Measurements from ENCODE around the gene IGFL4.

IGFL4 gene

DNA sequence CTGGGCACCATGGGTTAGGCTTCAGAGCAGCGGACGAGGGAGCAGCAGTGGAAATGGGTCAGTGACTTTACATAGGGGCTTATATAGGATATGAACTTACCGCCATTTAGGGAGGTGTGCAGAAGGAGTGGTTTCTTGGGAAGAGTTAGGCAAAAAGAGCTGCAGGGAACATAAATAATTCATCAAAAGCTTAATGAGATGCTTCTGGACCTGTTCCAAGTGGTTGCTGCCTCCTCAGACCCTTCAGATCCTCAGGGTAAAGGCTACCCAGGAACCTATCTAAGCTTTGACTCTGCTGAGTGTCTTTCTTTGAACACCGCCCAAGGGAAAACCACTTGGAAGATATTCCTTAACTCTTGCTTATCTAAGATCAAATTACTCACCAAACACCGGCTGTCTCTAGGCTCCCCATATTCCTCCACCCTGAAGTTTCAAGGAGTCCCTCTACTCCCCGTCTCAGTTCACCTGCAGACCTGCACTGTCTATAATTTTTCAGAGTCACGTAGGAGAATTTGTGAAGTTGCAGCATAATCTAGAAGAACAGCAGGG is at the start of gene IGFL4:
Gene IGFL4 (minus strand): TSS at position 51 of the 549 bp plus-strand sequence. CDS start 40 bp downstream, at position 11.
- no peak within 1 kb of the TSS for H3K4me3 ChIP-seq (replicated peaks; ENCODE audit: low read depth, low read length)
- TF ChIP-seq, protein P1, sequence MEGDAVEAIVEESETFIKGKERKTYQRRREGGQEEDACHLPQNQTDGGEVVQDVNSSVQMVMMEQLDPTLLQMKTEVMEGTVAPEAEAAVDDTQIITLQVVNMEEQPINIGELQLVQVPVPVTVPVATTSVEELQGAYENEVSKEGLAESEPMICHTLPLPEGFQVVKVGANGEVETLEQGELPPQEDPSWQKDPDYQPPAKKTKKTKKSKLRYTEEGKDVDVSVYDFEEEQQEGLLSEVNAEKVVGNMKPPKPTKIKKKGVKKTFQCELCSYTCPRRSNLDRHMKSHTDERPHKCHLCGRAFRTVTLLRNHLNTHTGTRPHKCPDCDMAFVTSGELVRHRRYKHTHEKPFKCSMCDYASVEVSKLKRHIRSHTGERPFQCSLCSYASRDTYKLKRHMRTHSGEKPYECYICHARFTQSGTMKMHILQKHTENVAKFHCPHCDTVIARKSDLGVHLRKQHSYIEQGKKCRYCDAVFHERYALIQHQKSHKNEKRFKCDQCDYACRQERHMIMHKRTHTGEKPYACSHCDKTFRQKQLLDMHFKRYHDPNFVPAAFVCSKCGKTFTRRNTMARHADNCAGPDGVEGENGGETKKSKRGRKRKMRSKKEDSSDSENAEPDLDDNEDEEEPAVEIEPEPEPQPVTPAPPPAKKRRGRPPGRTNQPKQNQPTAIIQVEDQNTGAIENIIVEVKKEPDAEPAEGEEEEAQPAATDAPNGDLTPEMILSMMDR (IDR thresholded peaks at IDR 0.05; ENCODE audit: low read length, missing control alignments): no peak
- DNase-seq (ENCODE audit: low read depth): no peak

GRCh38 chr19:46090444-46090843 is 49.6 kb upstream of the IGFL4 start:
- TF ChIP-seq, protein P1 (IDR thresholded peaks at IDR 0.05; ENCODE audit: low read length, missing control alignments): no peak
- DNase-seq (ENCODE audit: low read depth): no peak
- no peak overlapping the region for H3K4me3 ChIP-seq (replicated peaks; ENCODE audit: low read depth, low read length)

- no peak for DNase-seq (ENCODE audit: low read depth)
- H3K4me3 ChIP-seq (replicated peaks; ENCODE audit: low read depth, low read length): no peak overlapping the region
- TF ChIP-seq, protein P1 (IDR thresholded peaks at IDR 0.05; ENCODE audit: low read length, missing control alignments): no peak
Observed at GRCh38 chr19:46089432-46089831, 48.6 kb upstream of the IGFL4 start.

DNA sequence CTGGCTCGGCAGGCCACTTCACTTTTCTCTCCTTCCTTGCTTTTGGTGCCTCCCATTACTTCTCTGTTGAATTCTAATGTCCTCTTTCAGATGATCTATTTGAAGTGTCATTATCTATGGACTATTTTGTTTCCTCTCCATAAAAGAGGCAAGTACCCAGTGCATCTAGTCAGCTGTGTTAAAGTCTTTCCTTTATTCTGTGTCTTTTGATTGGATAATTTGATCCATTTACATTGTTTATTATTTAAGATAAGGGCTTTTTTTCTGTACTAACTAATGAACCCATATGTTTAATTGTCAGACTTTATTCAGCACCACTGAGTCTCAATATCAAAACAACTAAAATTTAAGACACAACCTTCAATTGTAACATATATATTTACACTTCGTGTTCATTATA is 47.3 kb upstream of the IGFL4 start:
- TF ChIP-seq, protein P1 (IDR thresholded peaks at IDR 0.05; ENCODE audit: low read length, missing control alignments): no peak
- DNase-seq (ENCODE audit: low read depth): no peak
- no peak overlapping the region for H3K4me3 ChIP-seq (replicated peaks; ENCODE audit: low read depth, low read length)

- DNase-seq (ENCODE audit: low read depth): no peak
- TF ChIP-seq, protein P1 (IDR thresholded peaks at IDR 0.05; ENCODE audit: low read length, missing control alignments): no peak
- H3K4me3 ChIP-seq (replicated peaks; ENCODE audit: low read depth, low read length): no peak overlapping the region
Observed at GRCh38 chr19:46085888-46086287, 45.1 kb upstream of the IGFL4 start.

GRCh38 chr19:46082728-46083050 is 41.9 kb upstream of the IGFL4 start:
- no peak for DNase-seq (ENCODE audit: low read depth)
- no peak overlapping the region for H3K4me3 ChIP-seq (replicated peaks; ENCODE audit: low read depth, low read length)
- TF ChIP-seq, protein P1 (IDR thresholded peaks at IDR 0.05; ENCODE audit: low read length, missing control alignments): no peak
